ENCODE results near the gene PPARG. TPM values are rescaled to one million over a fixed set of nuclear protein-coding genes. Genes with fewer than 3 reads are reported as not detected.

The PPARG gene
- polyA plus RNA-seq, 2 of the 4 experiments (the other 2 are of a cell fraction): 38.9 to 43.1 TPM

DNA sequence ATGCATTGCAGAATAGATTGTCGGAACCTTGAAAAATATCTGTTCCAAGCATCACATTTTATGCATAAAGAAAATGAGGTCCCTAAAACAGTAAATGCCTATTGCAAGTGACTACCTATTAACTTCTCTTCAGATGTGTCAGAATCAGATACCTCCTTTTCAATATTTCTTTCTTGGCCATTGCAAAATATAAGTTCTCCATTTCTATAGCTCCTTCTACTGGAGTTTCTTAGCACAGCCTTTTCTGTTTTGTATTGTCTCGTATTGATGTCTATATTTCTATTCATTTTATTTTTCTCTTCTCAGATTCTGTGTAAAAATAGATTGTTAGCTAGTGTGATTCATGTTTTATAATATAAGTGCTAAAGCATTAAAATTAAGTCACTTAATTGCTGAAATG, 63.4 kb downstream of the PPARG start:
- DNase-seq (ENCODE audit: low read depth in 1 of 2, low spot score in 1 of 2): no peak
- FAIRE-seq: peak; percentile 84
- H3K9me3 ChIP-seq: no peaks in the 10 kb centered on the region
- 84% methylated on average over 2 of the region's 2 CpGs for WGBS (ENCODE audit: missing lambda C conversion rate)
- POLR2A ChIA-PET: no interaction called here
- H3K4me1 ChIP-seq: peaks cover 70% of the 10 kb centered on the region
- no peak overlapping the region for H3K4me3 ChIP-seq
- TF ChIP-seq MYC (IDR thresholded peaks at IDR 0.05; ENCODE audit: borderline replicate concordance, low read length) (no peak), POLR2AphosphoS2 (conservative IDR thresholded peaks at IDR 0.05; ENCODE audit: low read length) (no peak), ZNF302 (CRISPR knock-in tag; IDR thresholded peaks at IDR 0.05) (no peak), RAD21 (conservative IDR thresholded peaks at IDR 0.05 in 1 of 2, IDR thresholded peaks at IDR 0.05 in 1 of 2) (peak; percentile 41 to 45; a peak in 3 of 5 replicates), CBX8 (IDR thresholded peaks at IDR 0.05) (no peak), SMC3 (IDR thresholded peaks at IDR 0.05) (peak; percentile 53)
- CTCF ChIA-PET: interaction anchor here (1.0 to 1.4 kb wide), 3 partner anchors 128 to 215 kb away, joined by 3 to 4 read pairs (median 3); no protein-coding TSS in a partner anchor
- peak overlapping the region; percentile 22 to 46; a peak in 3 of 6 replicates for H3K27ac ChIP-seq
- H3K4me2 ChIP-seq: peak overlapping the region; percentile 35; the same call in 1 of the 3 replicates
- no peak for ATAC-seq

DNA sequence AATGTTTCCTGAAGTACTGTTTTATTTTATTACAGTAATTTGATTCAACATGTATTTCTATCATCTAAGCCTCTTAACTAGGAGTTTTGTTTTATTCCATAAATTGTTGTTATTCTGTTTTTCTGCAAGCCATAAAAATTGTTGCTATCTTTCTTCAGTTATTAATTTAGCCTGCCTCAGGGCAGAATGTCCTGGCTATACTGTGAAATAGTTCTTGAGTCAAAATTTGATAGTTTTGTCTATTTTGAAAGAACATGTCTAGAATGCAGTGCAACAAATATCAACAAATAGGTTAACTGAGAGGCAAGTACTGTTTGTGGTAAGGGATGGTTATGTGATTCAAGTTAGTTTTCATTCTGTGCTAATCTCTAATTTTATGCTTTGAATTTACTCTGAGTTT, 63.9 kb downstream of the PPARG start:
- no peaks in the 10 kb centered on the region for H3K9me3 ChIP-seq
- DNase-seq (ENCODE audit: low read depth in 1 of 2, low spot score in 1 of 2): no peak
- H3K27ac ChIP-seq: peak overlapping the region in 1 of 2 experiments; percentile 49; a peak in 3 of 6 replicates
- ATAC-seq: no peak
- H3K4me2 ChIP-seq: peak overlapping the region; percentile 49; the same call in 2 of the 3 replicates
- H3K4me1 ChIP-seq: peaks cover 66% of the 10 kb centered on the region
- CTCF ChIA-PET: interaction anchor here (1.0 to 1.4 kb wide), 4 partner anchors 12 to 215 kb away, joined by 3 to 4 read pairs (median 3); no protein-coding TSS in a partner anchor
- no peak for FAIRE-seq
- no peak for TF ChIP-seq KDM1A (IDR thresholded peaks at IDR 0.05; ENCODE audit: low read depth)
- TF ChIP-seq ESRRA (IDR thresholded peaks at IDR 0.05; ENCODE audit: borderline replicate concordance, low read length): no peak
- no peak for TF ChIP-seq NFE2L2 (conservative IDR thresholded peaks at IDR 0.05; ENCODE audit: low read length)
- TF ChIP-seq BHLHE40 (IDR thresholded peaks at IDR 0.05; ENCODE audit: low read depth, low read length): no peak
- no peak overlapping the region for H3K4me3 ChIP-seq
- POLR2A ChIA-PET: no interaction called here

DNA sequence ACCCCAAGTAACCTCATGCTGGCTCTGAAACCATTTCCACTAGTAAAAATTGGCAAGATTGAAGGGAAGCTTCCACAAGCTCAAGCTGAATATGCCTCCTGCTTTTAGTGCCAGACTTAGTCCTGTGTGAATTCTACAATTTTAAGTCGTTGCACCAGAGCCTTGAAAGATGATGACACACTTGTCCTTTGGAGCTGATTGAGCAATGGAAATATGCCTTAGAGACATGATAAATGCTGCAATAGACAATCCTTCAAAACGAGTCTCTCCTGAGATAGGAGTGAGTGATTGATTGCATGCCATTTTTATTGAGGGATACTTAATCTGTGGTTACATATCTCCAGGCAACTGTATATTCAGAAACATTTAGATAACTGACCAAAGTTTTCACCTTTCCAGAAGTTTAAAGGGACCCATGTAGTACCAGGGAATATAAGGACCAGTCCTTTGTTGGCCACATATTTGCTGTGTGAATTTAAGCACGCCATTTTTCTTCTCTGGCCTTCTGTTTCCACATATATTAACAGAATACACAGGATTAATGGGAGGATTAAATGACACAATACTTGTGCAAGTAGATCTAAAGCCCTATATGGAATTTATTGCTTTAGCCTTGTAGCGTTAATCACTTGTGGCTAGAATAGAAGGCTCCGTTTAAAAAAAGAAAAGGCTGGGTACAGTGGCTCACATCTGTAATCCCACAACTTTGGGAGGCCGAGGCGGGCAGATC, 65.1 kb downstream of the PPARG start:
- Histone ChIP-seq H3K4me1 (peaks cover 62% of the 10 kb centered on the region), H3K4me2 (peak overlapping the region; percentile 49), H3K27ac (peak overlapping the region; percentile 49 to 77), H3K4me3 (no peak overlapping the region), H3K9me3 (no peaks in the 10 kb centered on the region)
- DNase-seq (ENCODE audit: low read depth in 1 of 2, low spot score in 1 of 2) (peak in 1 of 2 experiments; percentile 58), FAIRE-seq (no peak), ATAC-seq (peak; percentile 56 to 60; a peak in 4 of 6 replicates)
- CTCF ChIA-PET: interaction anchor here (0.9 to 1.0 kb wide), 2 partner anchors 13 to 219 kb away, joined by 3 to 4 read pairs; no protein-coding TSS in a partner anchor
- POLR2A ChIA-PET: no interaction called here
- WGBS (ENCODE audit: missing lambda C conversion rate): 65% methylated on average over 7 of the region's 7 CpGs
- TF ChIP-seq MAFK (IDR thresholded peaks at IDR 0.05; ENCODE audit: partially characterized antibody) (peak; percentile 26), ZC3H11A (IDR thresholded peaks at IDR 0.05) (no peak), RARB (CRISPR knock-in tag; IDR thresholded peaks at IDR 0.05) (no peak), EP300 (IDR thresholded peaks at IDR 0.05) (peak; percentile 59 to 81; a peak in 3 of 5 replicates), HMGXB4 (CRISPR knock-in tag; IDR thresholded peaks at IDR 0.05; ENCODE audit: borderline replicate concordance) (no peak), BCL3 (IDR thresholded peaks at IDR 0.05) (peak; percentile 48; the same call in 1 of the 3 replicates), JUNB (IDR thresholded peaks at IDR 0.05) (peak; percentile 27; the same call in 1 of the 2 replicates), HES2 (IDR thresholded peaks at IDR 0.05) (peak; percentile 92), CEBPB (IDR thresholded peaks at IDR 0.05) (peak; percentile 90 to 98), CTCF (IDR thresholded peaks at IDR 0.05) (no peak), HDAC2 (IDR thresholded peaks at IDR 0.05) (no peak), RAD21 (conservative IDR thresholded peaks at IDR 0.05 in 1 of 2, IDR thresholded peaks at IDR 0.05 in 1 of 2) (peak in 1 of 2 experiments; percentile 27; a peak in 1 of 5 replicates), KDM1A (IDR thresholded peaks at IDR 0.05; ENCODE audit: low read depth) (no peak), ZFP36 (IDR thresholded peaks at IDR 0.05; ENCODE audit: borderline replicate concordance, partially characterized antibody) (no peak), HOXB13 (CRISPR knock-in tag; IDR thresholded peaks at IDR 0.05; ENCODE audit: low read depth) (no peak), RNF2 (IDR thresholded peaks at IDR 0.05; ENCODE audit: borderline replicate concordance, low read depth) (no peak), POLR2AphosphoS2 (conservative IDR thresholded peaks at IDR 0.05; ENCODE audit: low read length) (no peak)
- TF ChIP-seq, protein P1, sequence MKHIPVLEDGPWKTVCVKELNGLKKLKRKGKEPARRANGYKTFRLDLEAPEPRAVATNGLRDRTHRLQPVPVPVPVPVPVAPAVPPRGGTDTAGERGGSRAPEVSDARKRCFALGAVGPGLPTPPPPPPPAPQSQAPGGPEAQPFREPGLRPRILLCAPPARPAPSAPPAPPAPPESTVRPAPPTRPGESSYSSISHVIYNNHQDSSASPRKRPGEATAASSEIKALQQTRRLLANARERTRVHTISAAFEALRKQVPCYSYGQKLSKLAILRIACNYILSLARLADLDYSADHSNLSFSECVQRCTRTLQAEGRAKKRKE (CRISPR knock-in tag; IDR thresholded peaks at IDR 0.05; ENCODE audit: low read depth): no peak
- TF ChIP-seq, protein P2, sequence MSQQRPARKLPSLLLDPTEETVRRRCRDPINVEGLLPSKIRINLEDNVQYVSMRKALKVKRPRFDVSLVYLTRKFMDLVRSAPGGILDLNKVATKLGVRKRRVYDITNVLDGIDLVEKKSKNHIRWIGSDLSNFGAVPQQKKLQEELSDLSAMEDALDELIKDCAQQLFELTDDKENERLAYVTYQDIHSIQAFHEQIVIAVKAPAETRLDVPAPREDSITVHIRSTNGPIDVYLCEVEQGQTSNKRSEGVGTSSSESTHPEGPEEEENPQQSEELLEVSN (IDR thresholded peaks at IDR 0.05; ENCODE audit: borderline replicate concordance, low read depth): no peak
